Measurements from ENCODE around the gene KIAA0513.

DNA sequence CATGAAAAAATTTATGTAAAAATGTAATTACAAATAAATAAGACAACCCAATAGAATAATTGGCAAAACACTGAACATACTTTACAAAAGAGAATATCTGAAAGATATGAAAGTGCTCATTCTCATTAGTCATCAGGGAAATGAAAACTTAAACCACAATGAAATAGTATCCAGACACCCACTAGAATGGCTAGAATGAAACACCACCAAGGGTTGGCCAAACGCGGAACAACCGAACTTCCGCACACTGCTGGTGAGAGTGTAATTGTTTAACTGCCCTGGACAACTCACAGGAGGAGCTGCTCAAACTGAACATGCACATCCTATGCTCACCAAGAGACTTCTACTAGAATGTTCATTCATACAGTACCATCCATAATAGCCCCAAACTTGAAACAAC is 10.4 kb upstream of the KIAA0513 start:
- TF ChIP-seq GATA3 (IDR thresholded peaks at IDR 0.05; ENCODE audit: low read depth, low read length) (no peak), GATA2 (IDR thresholded peaks at IDR 0.05; ENCODE audit: low read depth, low read length) (no peak)

Data from SH-SY5Y (cell line).